SH-SY5Y (cell line): ENCODE results near the gene DNM3.

ENCODE experiments used
- GATA2 ChIP-seq: IDR thresholded peaks from 2 replicates; pipeline ENCODE4 v1.6.1; 2011; ENCODE audit warnings: mild to moderate bottlenecking, low read depth, low read length
- GATA3 ChIP-seq: IDR thresholded peaks from 2 replicates; pipeline ENCODE4 v1.6.1; 2011; ENCODE audit warnings: low read depth, mild to moderate bottlenecking, low read length, moderate library complexity

The DNM3 gene

DNA sequence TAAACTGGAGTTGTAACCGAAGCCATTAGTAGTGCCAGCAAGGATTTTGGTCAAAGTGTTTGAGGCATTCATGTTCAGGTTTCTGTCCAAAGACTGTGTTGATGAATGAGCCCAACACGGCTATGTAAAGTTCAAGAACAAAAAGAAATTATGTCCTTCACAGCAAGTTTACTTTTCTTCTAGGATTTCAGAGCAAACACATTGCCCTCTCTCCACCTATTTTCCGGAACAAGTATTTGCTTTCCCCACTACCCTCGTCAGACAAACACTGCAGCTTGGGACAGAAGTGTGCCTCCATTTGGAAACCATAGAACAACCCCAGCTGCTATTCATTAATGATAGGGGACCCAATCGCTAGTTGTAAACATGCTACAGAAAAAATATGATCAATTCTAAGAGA is 427.8 kb downstream of the DNM3 start:
- TF ChIP-seq GATA3 (no peak), GATA2 (no peak)

- no peak for TF ChIP-seq GATA3
- TF ChIP-seq GATA2: no peak
These were observed 428.3 kb downstream of the DNM3 start for GRCh38 chr1:172269644-172270043.

DNA sequence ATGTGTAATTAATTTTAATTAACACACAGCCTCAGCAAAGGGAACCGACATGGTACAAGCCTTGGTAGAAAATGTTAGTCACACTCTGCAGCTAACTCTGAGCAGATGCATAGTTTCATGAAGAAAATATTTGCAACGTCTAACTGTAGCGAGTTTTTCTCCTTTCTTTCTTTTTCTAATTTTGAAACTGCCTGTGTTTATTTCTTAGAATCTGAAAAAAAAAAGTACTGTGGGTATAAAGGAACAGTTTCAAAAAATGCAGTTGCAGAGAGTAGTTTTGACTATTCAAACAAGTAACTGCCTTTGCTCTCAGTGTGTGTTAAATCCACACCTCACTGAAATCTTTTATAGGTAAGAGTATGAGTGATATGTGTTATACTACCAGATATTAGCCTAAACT is 429.3 kb downstream of the DNM3 start:
- TF ChIP-seq GATA3 (no peak), GATA2 (no peak)

GRCh38 chr1:172272087-172272486 is 430.8 kb downstream of the DNM3 start:
- no peak for TF ChIP-seq GATA3
- TF ChIP-seq GATA2: no peak

DNA sequence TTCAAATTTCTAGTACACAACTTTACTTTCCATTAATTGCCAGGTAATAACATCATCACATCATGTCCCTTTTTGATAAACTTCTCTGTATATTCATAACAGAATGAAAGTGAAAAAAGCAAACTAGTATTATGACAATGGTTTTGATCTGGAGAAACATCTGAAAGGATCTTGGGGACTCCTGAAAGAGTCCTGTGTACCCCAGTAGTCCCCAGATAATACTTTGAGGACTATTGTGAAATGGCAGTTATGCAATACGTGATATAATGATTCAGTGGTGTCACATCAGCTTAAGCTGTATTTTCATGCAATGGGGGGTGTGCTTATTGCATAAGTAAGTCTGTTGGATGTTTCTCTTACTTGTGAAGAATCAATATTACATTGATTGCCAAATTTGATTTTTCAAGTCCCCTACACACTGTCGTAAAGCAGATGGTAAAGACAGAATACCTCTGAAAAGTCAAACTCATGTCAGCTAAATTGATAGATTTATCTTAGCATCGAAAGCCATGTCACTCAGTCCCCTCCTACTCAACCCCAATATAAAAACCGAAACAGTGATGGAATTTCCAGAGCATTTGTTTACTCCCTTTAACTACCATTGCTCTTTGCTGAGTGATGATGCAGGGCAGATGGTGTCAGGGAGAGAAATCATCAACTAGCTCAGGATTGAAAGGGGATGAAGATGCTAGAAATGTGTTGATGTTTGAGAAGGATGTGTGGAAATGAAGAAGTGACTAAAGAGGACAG is 432.5 kb downstream of the DNM3 start:
- TF ChIP-seq GATA3 (no peak), GATA2 (no peak)

DNA sequence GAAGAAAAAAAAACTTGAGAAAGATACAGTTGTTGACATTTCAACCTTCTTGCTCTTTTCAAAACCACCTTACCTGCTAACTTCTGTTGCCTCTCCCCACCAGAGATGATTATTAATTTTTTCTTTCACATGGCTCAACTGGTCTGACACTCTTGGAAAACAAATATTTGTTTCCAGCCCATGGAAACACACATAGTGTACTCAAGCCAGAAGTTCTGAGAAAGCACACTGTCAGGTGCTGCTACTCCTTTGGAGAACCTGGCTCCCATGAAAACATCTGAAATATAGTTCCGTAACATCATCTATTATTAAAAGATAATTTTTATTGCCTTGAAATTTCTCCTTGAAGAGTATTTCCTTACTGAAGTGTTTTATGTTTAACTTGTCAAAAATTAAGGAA is 434.2 kb downstream of the DNM3 start:
- no peak for TF ChIP-seq GATA3

DNA sequence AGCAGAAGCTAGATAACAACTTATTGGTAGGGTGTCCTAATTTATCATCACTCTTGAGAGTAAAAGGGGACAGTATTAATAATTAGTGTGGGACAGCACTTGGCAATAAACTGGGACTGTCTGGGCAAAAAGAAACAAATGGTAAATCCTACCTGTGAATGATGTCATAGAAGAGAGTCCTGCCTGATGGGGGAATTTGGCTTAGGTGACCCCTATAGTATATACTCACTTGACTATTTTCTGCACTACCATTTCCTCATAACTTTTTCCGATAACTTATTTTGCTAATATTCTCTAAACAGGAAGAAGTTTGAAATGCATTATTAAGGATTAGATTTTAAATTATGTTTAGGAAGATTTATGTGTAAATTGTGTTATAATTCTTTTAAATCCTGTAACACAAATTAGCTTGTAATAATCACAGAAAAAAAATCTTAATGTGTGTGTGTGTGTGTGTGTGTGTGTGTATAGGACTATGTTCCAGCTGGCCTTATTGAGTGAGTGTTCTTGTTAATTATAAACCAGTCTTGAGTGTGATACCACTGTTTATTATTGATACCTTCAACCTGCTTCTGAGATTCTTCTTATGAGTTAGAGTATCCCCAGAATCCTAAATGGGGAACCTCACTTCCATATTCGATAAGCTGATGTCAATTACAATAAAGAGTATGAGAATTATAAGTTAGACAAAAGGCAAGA is 435.0 kb downstream of the DNM3 start:
- TF ChIP-seq GATA3 (no peak), GATA2 (no peak)

- TF ChIP-seq GATA3 (no peak), GATA2 (no peak)
These were observed 436.0 kb downstream of the DNM3 start for GRCh38 chr1:172277275-172277674.

- no peak for TF ChIP-seq GATA3
- no peak for TF ChIP-seq GATA2
These were observed 436.7 kb downstream of the DNM3 start for GRCh38 chr1:172277989-172278388.

DNA sequence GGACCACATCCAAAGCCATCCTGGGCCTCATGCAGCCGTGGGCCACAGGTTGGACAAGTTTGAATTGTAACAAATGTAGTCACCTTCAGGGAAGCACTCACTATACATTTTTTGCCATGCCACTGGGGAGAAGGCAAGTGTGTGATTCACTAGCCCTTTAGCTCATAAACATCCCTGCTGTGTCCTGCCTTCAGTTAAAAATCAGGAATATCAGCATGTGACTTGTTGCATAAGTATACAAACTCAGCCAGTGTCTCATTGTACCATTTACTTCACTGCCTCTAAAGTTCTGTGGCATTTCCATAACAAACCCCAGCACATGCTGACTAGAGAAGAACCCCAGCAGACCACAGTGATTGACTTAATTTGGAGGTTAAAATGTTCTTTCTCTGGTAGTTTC is 437.2 kb downstream of the DNM3 start:
- no peak for TF ChIP-seq GATA3
- TF ChIP-seq GATA2: no peak

DNA sequence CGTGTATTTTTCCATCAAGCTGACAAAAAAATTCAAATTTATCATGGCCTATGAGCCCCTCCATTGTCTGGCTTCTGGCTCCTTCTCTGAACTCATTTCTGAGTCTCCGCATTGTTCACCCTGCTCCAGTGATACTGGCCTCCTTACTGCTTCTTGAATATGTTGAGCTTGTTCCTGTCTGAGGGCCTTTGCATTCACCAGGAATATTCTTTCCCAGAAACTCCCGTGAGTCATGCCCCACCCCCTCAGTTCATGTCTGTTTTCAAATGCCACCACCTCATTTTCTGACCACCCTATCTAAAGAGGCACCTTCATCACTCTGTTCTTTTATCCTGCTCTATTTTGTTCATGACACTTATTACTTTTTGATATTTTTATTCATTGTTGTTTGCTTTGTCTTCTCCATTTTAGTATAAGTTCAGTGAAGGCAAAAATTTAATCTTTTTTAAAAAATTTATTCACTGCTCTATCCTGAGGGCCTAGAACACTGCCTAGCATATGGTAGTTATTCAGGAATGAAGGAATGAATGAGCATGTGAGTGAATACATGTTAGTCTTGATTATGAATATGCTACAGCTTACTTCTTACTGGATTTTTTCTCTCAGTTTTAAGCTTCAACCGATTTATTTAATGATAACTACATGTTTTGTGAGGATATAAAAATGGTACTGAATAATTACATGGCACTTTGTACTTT is 438.8 kb downstream of the DNM3 start:
- TF ChIP-seq GATA3: no peak
- no peak for TF ChIP-seq GATA2

- no peak for TF ChIP-seq GATA2
- no peak for TF ChIP-seq GATA3
These were observed 442.5 kb downstream of the DNM3 start for GRCh38 chr1:172283766-172284165.

- TF ChIP-seq GATA2 (no peak), GATA3 (no peak)
These were observed 445.4 kb downstream of the DNM3 start for GRCh38 chr1:172286629-172287076.

- no peak for TF ChIP-seq GATA2
- TF ChIP-seq GATA3: no peak
These were observed 445.9 kb downstream of the DNM3 start for GRCh38 chr1:172287208-172287607.

GRCh38 chr1:172288581-172288980 is 447.3 kb downstream of the DNM3 start:
- TF ChIP-seq GATA3 (no peak), GATA2 (no peak)
